ENCODE data around the gene UAP1L1.
A peak's percentile ranks its signal among the peaks of the same experiment; 100 is the strongest.

UAP1L1 gene

GRCh38 chr9:137044037-137044436, 33.3 kb upstream of the UAP1L1 start:
- TF ChIP-seq CTCF (IDR thresholded peaks at IDR 0.05; ENCODE audit: low read depth, low read length): no peak
- no peak for DNase-seq (ENCODE audit: extremely low read depth, low read depth)

- TF ChIP-seq CTCF (IDR thresholded peaks at IDR 0.05; ENCODE audit: low read depth, low read length): no peak
- no peak for DNase-seq (ENCODE audit: extremely low read depth, low read depth)
These were observed 32.7 kb upstream of the UAP1L1 start for GRCh38 chr9:137044502-137045177.

- TF ChIP-seq CTCF (IDR thresholded peaks at IDR 0.05; ENCODE audit: low read depth, low read length): no peak
These were observed 31.8 kb upstream of the UAP1L1 start for GRCh38 chr9:137045294-137046087.

GRCh38 chr9:137046088-137046787, 31.1 kb upstream of the UAP1L1 start, which contains the start of gene NPDC1:
TSS of gene NPDC1 (minus strand) at chr9:137046177. CDS start at chr9:137045989, 188 bp downstream.
- DNase-seq (ENCODE audit: extremely low read depth, low read depth): no peak
- TF ChIP-seq CTCF (IDR thresholded peaks at IDR 0.05; ENCODE audit: low read depth, low read length): peak; percentile 92

More at GRCh38 chr9:137045294-137046087, 31.8 kb upstream of the UAP1L1 start:
- DNase-seq (ENCODE audit: extremely low read depth, low read depth): no peak

- no peak for TF ChIP-seq CTCF (IDR thresholded peaks at IDR 0.05; ENCODE audit: low read depth, low read length)
- DNase-seq (ENCODE audit: extremely low read depth, low read depth): no peak
These were observed 28.4 kb upstream of the UAP1L1 start for GRCh38 chr9:137048655-137049543.

- DNase-seq (ENCODE audit: extremely low read depth, low read depth): no peak
- peak; percentile 47 for TF ChIP-seq CTCF (IDR thresholded peaks at IDR 0.05; ENCODE audit: low read depth, low read length)
These were observed 27.5 kb upstream of the UAP1L1 start for GRCh38 chr9:137049544-137050449.
